ENCODE results near the gene TMEM37.

Gene TMEM37

GRCh38 chr2:119419065-119419464 is 12.6 kb upstream of the TMEM37 start:
- no peak for DNase-seq (ENCODE audit: low read depth)

GRCh38 chr2:119419803-119420508 is 11.7 kb upstream of the TMEM37 start:
- no peak for DNase-seq (ENCODE audit: low read depth)

DNA sequence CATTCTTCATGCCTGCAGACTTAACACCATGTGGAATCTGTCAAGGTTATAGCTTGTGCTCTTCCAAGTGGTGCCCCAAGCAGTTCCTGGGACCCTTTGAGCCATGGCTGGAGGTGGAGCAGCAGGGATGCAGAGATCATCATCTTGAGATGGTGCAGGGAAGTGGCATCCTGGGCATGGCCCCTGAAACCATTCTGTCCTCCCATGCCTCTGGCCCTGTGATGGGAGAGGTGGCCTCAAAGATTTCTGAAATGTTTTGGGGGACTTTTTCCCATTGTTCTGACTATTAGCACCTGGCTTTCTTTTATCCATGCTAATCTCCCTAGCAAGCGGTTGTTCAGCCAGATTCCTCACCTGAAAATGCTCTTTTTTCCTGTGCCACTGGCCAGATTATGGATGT is 10.3 kb upstream of the TMEM37 start:
- no peak for DNase-seq (ENCODE audit: low read depth)

DNA sequence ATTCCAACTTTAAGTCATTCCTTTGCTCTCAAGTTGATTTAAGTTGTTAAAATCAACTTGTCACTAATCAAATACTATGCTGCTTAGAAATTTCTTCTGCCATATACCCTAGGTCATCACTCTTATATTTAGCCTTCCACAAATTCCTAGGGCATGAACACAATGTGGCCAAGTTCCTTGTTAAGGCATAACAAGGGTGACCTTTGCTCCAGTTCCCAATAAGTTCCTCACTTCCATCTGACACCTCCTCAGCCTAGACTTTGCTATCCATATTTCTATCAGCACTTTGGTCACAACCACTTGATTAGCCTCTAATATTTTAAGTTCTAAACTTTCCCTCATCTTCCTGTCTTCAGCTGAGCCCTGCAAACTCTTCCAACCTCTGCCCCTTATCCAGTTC is 9.9 kb upstream of the TMEM37 start:
- no peak for DNase-seq (ENCODE audit: low read depth)

DNA sequence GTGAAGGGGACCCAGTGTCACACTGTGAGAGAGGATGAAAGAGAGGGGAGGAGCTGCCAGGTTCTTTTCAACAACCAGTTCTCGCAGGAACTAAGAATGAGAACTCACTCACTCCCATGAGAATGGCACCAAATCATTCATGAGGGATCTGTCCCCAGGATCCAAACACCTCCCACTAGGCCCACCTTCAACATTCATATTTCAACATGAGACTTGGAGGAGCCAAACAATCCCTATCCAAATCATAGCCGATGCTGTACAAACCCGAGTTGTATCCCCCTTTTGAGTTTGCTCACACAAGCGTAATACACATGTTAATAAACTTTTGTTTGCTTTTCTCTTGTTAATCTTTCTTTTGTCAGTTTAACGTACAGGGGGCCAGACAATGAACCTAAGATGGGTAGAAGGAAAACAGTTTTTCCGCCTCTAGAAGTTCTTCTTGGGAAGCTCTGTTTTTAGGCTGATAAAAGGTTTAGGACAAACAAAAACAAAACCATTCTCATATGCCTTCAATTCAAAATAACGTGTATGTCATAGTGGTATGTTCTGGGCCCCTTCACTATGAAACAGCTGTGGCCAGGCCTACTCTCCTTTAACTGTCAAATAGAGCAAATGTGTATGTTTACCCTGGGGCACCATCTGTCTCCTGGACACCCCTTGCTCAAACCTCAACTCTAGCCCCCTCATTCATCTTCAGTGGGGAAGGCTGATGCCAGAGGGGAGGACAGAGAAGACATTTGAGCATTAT is 9.1 kb upstream of the TMEM37 start:
- DNase-seq (ENCODE audit: low read depth), result no peak

DNA sequence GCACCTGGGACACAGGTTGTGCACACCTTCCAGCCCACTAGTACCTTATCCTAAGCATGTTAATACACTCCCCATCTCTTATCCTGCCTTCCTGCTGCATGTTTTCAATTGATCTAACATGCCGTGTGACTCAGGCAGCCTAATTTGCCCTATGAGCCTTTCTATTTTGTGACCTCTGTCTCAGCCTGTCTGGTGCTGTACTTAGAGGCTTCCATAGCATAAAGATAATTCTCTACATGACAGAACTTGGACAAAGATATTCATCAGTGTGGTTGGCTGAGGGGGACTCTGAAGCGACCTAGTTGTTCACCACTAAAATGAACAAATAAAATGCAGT is 8.6 kb upstream of the TMEM37 start:
- DNase-seq (ENCODE audit: low read depth), result no peak

DNA sequence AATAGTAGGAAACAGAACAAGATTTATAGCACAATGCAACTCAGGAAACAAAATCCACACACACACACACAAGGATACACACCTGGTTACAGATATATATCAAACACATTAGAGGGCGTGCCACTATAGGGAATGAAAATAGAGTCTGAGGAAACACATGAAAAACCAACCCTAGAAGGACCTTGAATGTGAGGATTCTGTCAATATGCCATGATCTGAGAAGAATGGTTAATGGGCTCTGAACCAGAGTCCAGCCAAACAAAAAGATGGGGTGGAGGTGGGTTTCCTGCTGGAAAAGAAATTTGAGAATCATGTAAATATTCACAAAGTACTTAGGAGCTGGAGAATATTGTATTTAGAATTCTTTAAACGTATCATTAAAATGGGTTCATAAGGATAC is 7.8 kb upstream of the TMEM37 start:
- no peak for DNase-seq (ENCODE audit: low read depth)

DNA sequence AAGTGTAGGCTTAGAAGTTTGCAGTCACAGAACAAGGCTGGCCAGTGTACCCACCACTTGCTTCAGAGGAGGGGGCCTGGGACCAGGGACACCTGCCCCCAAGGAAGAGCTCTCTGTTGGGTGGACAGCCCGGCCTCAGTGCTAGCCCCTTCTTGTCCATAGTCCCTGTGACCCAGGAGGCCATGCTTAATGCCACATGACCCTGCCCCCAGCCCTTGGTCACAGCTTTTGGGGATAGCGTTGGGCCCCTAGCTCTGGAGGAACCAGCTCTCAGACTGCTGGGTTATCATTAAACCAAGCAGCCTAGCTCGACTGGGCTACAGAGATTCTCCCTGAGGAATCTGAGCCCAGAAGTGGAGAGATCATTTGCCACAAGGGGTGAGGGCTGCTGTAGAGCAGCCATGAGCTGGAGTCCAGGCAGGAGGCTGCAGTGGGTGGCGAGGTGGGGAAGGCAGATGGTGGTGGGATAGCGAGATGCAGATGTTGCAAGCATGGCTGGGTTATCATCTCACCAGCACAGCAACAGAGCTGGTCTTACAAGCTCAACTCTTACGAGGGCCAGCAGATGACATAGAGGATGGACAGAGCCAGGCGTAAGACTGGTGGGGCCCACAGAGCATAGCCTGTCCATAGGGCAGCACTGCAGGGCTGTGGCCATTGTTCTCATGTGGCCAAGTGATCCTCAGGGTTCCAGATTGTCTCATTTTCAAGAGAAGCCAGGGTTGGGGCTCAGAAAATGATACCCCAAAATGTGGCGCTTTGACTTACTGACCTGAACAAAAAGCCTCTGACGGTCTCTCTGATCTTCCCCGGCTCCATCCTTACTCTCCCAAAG is 7.2 kb upstream of the TMEM37 start:
- DNase-seq (ENCODE audit: low read depth), result no peak

DNA sequence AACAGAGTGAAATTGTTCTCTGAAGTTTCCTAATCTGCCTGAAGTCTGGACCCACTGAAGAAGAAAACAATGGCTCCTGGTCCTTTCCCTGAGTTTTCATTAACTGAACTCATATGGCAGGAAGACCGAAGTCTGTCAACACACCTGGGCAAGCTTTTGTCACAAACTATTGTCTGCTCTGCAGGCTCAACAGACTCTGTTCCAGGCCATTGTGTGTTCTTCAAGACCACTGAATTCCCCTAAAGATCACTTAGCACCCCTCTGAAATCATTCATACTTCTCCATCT is 6.6 kb upstream of the TMEM37 start:
- DNase-seq (ENCODE audit: low read depth), result no peak

GRCh38 chr2:119425620-119426395 is 5.8 kb upstream of the TMEM37 start:
- DNase-seq (ENCODE audit: low read depth), result no peak

DNA sequence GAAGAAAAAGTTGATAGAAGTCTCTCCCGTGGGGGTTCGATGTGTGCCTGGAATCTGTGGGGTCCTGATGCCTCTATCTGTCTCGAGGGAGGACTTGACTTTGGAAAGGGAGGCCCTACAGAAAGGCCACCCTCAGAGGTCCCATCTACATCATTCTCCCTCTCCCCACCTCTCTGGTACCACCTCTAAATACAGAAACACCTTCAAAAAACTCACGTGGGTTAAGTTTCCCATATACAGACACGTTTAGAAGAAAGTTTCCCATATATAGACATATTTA is 5.3 kb upstream of the TMEM37 start:
- DNase-seq (ENCODE audit: low read depth), result no peak

DNA sequence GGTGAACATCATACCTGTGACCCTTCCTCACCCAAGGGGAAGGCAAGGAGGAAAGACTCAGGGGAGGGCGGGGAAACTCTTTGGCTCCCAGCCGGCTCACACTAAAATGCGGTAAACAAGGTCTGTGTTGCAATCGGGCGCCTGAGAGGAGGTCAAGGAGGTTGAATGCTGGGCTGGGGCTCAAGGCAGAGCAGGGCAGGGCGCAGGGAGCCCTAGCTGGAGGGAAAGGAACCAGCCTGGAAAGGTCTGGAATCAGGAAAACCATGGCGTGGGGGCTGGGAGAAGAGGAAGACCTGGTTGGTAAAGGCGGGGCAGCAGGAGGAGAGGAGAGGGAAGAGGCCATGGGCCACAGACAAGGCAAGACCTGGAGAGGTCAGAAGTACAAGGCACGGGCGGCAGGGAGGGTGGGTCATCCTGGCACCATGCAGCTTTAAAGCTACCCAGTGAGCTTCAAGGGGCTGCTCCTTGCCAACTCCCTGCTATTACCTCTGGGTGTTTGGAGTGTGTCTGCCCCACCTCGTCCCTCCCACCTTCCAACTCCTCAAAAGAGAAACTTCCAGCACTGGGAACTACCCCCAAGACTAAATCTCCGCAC is 4.8 kb upstream of the TMEM37 start:
- DNase-seq (ENCODE audit: low read depth), result no peak

GRCh38 chr2:119427756-119428155 is 3.9 kb upstream of the TMEM37 start:
- no peak for DNase-seq (ENCODE audit: low read depth)

GRCh38 chr2:119428488-119429224 is 3.0 kb upstream of the TMEM37 start:
- DNase-seq (ENCODE audit: low read depth), result no peak

- DNase-seq (ENCODE audit: low read depth), result no peak
Measured at GRCh38 chr2:119429225-119429981, 2.3 kb upstream of the TMEM37 start.

DNA sequence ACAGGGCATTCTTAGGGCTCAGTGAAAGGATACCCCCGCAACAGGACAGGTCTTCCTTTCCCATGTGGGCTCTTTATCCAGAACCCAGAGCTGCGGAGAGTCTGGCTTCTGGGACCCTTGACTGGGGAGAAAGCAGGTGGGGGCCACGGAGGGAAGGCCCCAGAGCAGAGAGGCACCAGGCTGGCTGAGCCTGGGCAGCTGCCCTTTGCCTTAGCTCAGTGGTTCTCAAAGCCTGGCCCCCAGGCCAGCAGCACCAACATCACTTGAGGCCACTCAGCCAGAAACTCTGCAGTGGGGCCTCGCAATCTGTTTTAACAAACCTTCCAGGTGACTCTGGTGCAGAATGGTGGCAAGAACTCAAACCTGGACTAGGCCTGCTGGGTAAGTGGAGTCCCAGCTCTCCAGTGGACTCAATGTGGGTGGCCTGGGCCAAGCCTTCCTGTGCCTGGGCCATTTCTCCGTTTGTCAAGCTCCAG is 1.6 kb upstream of the TMEM37 start:
- DNase-seq (ENCODE audit: low read depth), result no peak

DNA sequence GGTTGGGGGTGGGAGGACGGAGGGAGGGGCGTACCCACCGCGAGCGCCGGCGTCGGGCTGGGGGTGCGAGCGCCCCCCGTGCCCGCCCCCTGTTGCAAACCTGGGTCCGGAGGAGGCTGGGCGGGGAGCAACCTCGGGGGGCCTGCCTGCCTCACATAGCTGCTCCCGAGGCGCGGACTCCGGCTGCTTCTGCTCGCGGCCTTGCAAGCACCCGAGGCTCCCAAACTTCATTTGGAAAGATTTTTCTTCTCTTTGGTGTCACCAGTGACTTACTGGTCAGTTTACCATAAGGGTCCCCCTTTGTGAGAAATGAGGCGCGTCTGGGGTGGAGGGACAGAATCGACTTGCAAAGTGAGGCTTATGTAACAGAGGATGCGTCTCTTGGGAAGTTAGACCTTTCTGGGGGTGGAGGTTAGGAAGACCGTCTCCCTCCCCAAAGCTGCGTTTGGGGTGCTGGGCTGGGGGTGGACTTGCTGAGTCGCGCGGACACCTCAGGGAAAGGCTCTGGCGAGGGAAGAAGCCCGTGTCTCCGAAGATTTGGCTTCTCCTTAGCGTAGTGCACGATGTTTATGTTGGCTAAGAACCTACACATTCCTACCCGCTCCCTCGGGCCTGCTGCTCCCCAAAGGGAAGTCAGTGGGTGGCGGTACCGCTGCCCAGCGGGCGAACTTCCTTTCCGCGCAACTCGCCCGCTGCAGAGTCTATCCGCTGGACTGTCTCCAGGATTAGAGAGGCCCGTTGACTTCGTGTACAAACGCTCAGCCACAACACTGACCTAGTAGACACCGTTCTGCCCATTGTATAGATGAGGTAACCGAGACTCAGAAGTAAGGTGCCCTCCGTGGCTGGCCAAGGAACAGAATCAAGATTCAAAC is 559 bp downstream of the TMEM37 start:
- DNase-seq (ENCODE audit: low read depth), result no peak

DNA sequence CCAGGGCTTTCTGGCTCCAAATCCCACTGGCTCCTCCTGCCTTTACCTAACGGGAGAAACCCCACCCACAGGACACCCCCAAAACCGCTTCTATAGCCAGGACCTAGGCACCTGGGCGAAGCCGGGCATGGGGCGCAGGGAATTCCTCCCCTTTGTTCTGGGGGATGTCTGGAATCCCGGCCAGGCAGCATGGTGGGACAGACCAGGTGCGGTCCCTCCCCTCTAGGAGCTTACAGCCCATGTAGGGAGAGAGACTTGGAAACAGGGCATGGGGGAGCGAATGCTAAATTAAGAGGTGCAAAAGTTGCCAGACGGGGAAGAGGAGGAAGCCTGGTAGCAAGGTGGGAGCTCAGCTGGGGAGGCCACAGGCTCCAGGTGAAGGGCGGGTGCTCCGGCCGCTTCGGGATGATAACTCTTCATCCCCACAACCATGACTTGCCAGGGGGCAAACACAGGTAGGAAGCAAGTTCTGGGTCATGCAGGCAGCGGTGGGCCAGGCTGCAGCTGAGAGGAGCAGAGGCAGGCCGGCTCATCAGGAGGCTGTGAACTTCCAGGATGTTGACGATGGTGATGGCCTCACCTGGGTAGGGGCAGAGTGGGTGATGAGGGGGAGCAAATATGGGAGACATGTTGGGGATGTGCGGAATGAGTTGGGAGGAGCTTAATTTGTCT is 1.3 kb downstream of the TMEM37 start:
- DNase-seq (ENCODE audit: low read depth), result no peak

GRCh38 chr2:119433636-119434327 is 2.1 kb downstream of the TMEM37 start:
- DNase-seq (ENCODE audit: low read depth), result no peak
